Astrocyte (in vitro differentiated cells and primary cell): ENCODE data around the gene PTPRD. TPM values are rescaled to one million over a fixed set of nuclear protein-coding genes. Genes with fewer than 3 reads are reported as not detected.

ENCODE experiments used
- DNase-seq: peaks from one replicate; pipeline ENCODE4 v3.0.0-alpha.2; 2010; ENCODE audit warnings: low read depth
- FAIRE-seq: peaks from 2 replicates; lab custom pipeline; 2011; peaks lifted over from hg19 to GRCh38; lab: Jason Lieb, UNC
- H2AFZ ChIP-seq: 2 replicates; pipeline ENCODE4 v1.6.0; 2012; ENCODE audit warnings: low read depth, low read length, inconsistent platforms
- H3K27ac ChIP-seq: 2 replicates; pipeline ENCODE4 v1.5.1; 2011; ENCODE audit warnings: low read depth, low read length, inconsistent platforms
- H3K27me3 ChIP-seq: 2 replicates; pipeline ENCODE4 v1.6.0; 2011; ENCODE audit warnings: low read length, inconsistent platforms; ENCODE audit not compliant: insufficient read depth
- H3K36me3 ChIP-seq: 2 replicates; pipeline ENCODE4 v1.5.1; 2011; ENCODE audit warnings: low read length, inconsistent platforms; ENCODE audit not compliant: insufficient read depth
- H3K4me1 ChIP-seq: 2 replicates; pipeline ENCODE4 v1.5.1; 2011; ENCODE audit warnings: low read length, inconsistent platforms; ENCODE audit not compliant: insufficient read depth
- H3K4me2 ChIP-seq: 2 replicates; pipeline ENCODE4 v1.6.0; 2012; ENCODE audit warnings: low read length, inconsistent platforms
- H3K4me3 ChIP-seq: 2 replicates; pipeline ENCODE4 v1.5.1; 2011; ENCODE audit warnings: low read depth, mild to moderate bottlenecking, low read length, inconsistent platforms; ENCODE audit not compliant: insufficient read depth
- H3K79me2 ChIP-seq: 2 replicates; pipeline ENCODE4 v1.6.0; 2012; ENCODE audit warnings: mild to moderate bottlenecking, low read length, inconsistent platforms; ENCODE audit not compliant: insufficient read depth
- H3K9ac ChIP-seq: 2 replicates; pipeline ENCODE4 v1.6.0; 2012; ENCODE audit warnings: mild to moderate bottlenecking, low read length, inconsistent platforms
- H3K9me3 ChIP-seq: 2 replicates; pipeline ENCODE4 v1.5.1; 2012; ENCODE audit warnings: low read depth, mild to moderate bottlenecking, low read length, inconsistent platforms; ENCODE audit not compliant: insufficient read depth
- H4K20me1 ChIP-seq: 2 replicates; pipeline ENCODE4 v1.6.0; 2012; ENCODE audit warnings: low read length, inconsistent platforms; ENCODE audit not compliant: insufficient read depth
- H3K27ac Mint-ChIP-seq: one replicate; pipeline ENCODE4 v1.8.0; 2021; ENCODE audit warnings: mild to moderate bottlenecking, mixed read lengths; ENCODE audit not compliant: unreplicated experiment
- H3K27me3 Mint-ChIP-seq: one replicate; pipeline ENCODE4 v1.8.0; 2021; ENCODE audit warnings: low read depth, mixed read lengths; ENCODE audit not compliant: unreplicated experiment
- H3K36me3 Mint-ChIP-seq: one replicate; pipeline ENCODE4 v1.8.0; 2021; ENCODE audit warnings: low read depth, mixed read lengths; ENCODE audit not compliant: unreplicated experiment
- H3K4me1 Mint-ChIP-seq: one replicate; pipeline ENCODE4 v1.8.0; 2021; ENCODE audit warnings: low read depth, mixed read lengths; ENCODE audit not compliant: unreplicated experiment
- H3K4me3 Mint-ChIP-seq: one replicate; pipeline ENCODE4 v1.8.0; 2021; ENCODE audit warnings: mild to moderate bottlenecking, moderate library complexity, mixed read lengths; ENCODE audit not compliant: unreplicated experiment
- H3K9me3 Mint-ChIP-seq: one replicate; pipeline ENCODE4 v1.8.0; 2021; ENCODE audit warnings: mild to moderate bottlenecking, mixed read lengths; ENCODE audit not compliant: unreplicated experiment
- EZH2 ChIP-seq: IDR thresholded peaks from 2 replicates; pipeline ENCODE4 v1.6.1; 2012; ENCODE audit warnings: mild to moderate bottlenecking, low read length, inconsistent platforms; ENCODE audit not compliant: insufficient read depth
- total RNA-seq: library from RNA; stranded (reverse); gene quantifications from 2 replicates; pipeline ENCODE4 v1.2.1, GENCODE V29; 2021
- TF ChIP-seq, protein P1 (sequence below): IDR thresholded peaks from 2 replicates; pipeline ENCODE4 v1.5.1; 2011; ENCODE audit warnings: low read depth, mild to moderate bottlenecking, inconsistent platforms, low read length, moderate library complexity; ENCODE audit not compliant: insufficient read depth

The PTPRD gene
- total RNA-seq, 1 donor from 2014 or later: 88.1 TPM

DNA sequence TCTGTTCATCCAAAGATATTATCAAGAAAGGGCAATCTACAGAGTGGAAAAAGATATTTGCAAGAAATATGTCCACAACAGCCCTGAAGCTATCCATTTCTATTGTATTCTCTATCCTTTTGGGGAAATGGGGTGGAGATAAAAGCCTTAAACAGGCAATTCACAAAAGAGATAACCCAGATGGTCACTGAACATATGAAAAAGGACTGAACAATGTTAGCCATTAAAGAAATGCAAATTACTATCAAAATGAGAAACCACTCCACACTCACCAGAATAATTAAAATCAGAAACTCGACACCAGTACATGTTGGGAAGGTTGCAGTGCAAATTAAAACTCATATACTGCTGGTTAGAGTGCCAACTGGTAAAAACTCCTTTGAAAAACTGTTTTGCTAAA lies 1858.1 kb downstream of the PTPRD start:
- no peak overlapping the region for H3K4me2 ChIP-seq
- no peak overlapping the region for H3K9ac ChIP-seq
- FAIRE-seq (no peak), DNase-seq (no peak)
- no peaks in the 10 kb centered on the region for H4K20me1 ChIP-seq
- H3K27me3 Mint-ChIP-seq: no peaks in the 10 kb centered on the region
- no peak overlapping the region for H3K4me3 ChIP-seq
- H3K36me3 Mint-ChIP-seq: peaks cover 5% of the 10 kb centered on the region
- peaks cover 23% of the 10 kb centered on the region for H3K4me1 Mint-ChIP-seq
- H3K9me3 Mint-ChIP-seq: peaks cover 6% of the 10 kb centered on the region
- H3K27ac ChIP-seq: no peak overlapping the region
- no peaks in the 10 kb centered on the region for H3K9me3 ChIP-seq
- H2AFZ ChIP-seq: no peak overlapping the region
- no peaks in the 10 kb centered on the region for H3K79me2 ChIP-seq
- H3K27ac Mint-ChIP-seq: no peak overlapping the region
- H3K27me3 ChIP-seq: no peaks in the 10 kb centered on the region
- no peak overlapping the region for H3K4me3 Mint-ChIP-seq
- no peaks in the 10 kb centered on the region for H3K36me3 ChIP-seq
- H3K4me1 ChIP-seq: no peaks in the 10 kb centered on the region
- no peak for TF ChIP-seq EZH2
- TF ChIP-seq, protein P1, sequence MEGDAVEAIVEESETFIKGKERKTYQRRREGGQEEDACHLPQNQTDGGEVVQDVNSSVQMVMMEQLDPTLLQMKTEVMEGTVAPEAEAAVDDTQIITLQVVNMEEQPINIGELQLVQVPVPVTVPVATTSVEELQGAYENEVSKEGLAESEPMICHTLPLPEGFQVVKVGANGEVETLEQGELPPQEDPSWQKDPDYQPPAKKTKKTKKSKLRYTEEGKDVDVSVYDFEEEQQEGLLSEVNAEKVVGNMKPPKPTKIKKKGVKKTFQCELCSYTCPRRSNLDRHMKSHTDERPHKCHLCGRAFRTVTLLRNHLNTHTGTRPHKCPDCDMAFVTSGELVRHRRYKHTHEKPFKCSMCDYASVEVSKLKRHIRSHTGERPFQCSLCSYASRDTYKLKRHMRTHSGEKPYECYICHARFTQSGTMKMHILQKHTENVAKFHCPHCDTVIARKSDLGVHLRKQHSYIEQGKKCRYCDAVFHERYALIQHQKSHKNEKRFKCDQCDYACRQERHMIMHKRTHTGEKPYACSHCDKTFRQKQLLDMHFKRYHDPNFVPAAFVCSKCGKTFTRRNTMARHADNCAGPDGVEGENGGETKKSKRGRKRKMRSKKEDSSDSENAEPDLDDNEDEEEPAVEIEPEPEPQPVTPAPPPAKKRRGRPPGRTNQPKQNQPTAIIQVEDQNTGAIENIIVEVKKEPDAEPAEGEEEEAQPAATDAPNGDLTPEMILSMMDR: no peak

GRCh38 chr9:8751406-8751930 lies 1861.3 kb downstream of the PTPRD start:
- Histone ChIP-seq H3K79me2 (no peaks in the 10 kb centered on the region), H4K20me1 (no peaks in the 10 kb centered on the region), H3K4me3 (no peak overlapping the region), H3K36me3 (no peaks in the 10 kb centered on the region), H3K9me3 (no peaks in the 10 kb centered on the region), H3K9ac (no peak overlapping the region), H3K4me1 (no peaks in the 10 kb centered on the region), H2AFZ (no peak overlapping the region), H3K27ac (no peak overlapping the region), H3K4me2 (no peak overlapping the region), H3K27me3 (no peaks in the 10 kb centered on the region)
- no peaks in the 10 kb centered on the region for H3K36me3 Mint-ChIP-seq
- peaks cover 23% of the 10 kb centered on the region for H3K4me1 Mint-ChIP-seq
- no peaks in the 10 kb centered on the region for H3K9me3 Mint-ChIP-seq
- TF ChIP-seq, protein P1: no peak
- TF ChIP-seq EZH2: no peak
- H3K4me3 Mint-ChIP-seq: no peak overlapping the region
- DNase-seq (no peak), FAIRE-seq (no peak)
- H3K27ac Mint-ChIP-seq: peak overlapping the region; percentile 64
- H3K27me3 Mint-ChIP-seq: no peaks in the 10 kb centered on the region

DNA sequence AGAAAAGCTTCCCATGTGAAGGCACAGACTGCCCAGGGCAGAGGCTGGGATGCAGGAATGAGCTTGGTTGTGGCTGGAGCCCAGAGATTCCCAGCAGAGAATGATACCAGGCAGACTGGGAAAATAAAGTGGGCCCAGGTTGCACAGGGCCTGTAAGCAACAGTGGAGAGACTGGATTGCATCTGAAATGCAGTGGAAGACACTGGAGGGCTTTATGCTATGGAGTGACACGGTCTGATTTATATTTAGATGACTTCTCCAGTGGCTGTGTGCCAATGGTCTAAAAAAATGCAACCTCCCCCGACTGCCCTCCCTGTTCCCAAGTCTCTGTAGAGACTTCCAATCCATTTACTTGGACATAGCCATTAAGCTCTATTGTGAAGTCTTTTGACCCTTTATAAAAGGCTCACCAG lies 1862.2 kb downstream of the PTPRD start:
- Histone ChIP-seq H2AFZ (no peak overlapping the region), H3K4me2 (no peak overlapping the region), H3K9me3 (no peaks in the 10 kb centered on the region), H3K4me1 (no peaks in the 10 kb centered on the region), H3K27me3 (no peaks in the 10 kb centered on the region), H3K27ac (no peak overlapping the region), H4K20me1 (no peaks in the 10 kb centered on the region), H3K79me2 (no peaks in the 10 kb centered on the region), H3K4me3 (no peak overlapping the region), H3K9ac (no peak overlapping the region), H3K36me3 (no peaks in the 10 kb centered on the region)
- Mint-ChIP-seq H3K27ac (peak overlapping the region; percentile 20), H3K36me3 (no peaks in the 10 kb centered on the region), H3K4me3 (no peak overlapping the region), H3K9me3 (no peaks in the 10 kb centered on the region), H3K4me1 (peaks cover 23% of the 10 kb centered on the region), H3K27me3 (no peaks in the 10 kb centered on the region)
- FAIRE-seq (no peak), DNase-seq (no peak)
- TF ChIP-seq, protein P1: no peak
- no peak for TF ChIP-seq EZH2
